H1 (cell line): Measurements from ENCODE around the gene ZDHHC8.

Experiments
- ATF2 ChIP-seq: IDR thresholded peaks from 2 replicates; pipeline ENCODE4 v1.6.1; 2012; ENCODE audit warnings: low read length, inconsistent platforms
- BCL11A ChIP-seq, 2 experiments: IDR thresholded peaks; one replicate each; pipeline ENCODE4 v1.6.1; 2011; ENCODE audit warnings: low read depth in 2 of 2, low read length in 2 of 2, mild to moderate bottlenecking in 2 of 2
- BRCA1 ChIP-seq: IDR thresholded peaks from 2 replicates; pipeline ENCODE4 v1.6.1; 2012; ENCODE audit warnings: low read depth, low read length, improper control_type of control experiment
- CTCF ChIP-seq, 3 experiments: IDR thresholded peaks; 1 replicate in 2 of 3; 2 replicates in 1 of 3; pipeline versions ENCODE4 v1.5.1 to v1.6.1; 2011; ENCODE audit warnings: low read length in 3 of 3, mild to moderate bottlenecking in 3 of 3, inconsistent platforms in 2 of 3, low read depth in 1 of 3, moderate library complexity in 1 of 3; ENCODE audit not compliant: insufficient read depth in 1 of 3; ENCODE audit errors: control extremely low read depth in 1 of 3
- POLR2A ChIP-seq, 2 experiments: IDR thresholded peaks; 1 replicate in 1 of 2; 2 replicates in 1 of 2; pipeline ENCODE4 v1.6.1; 2011; ENCODE audit warnings: low read depth in 2 of 2, low read length in 2 of 2, mild to moderate bottlenecking in 2 of 2; ENCODE audit errors: control extremely low read depth in 1 of 2
- RAD21 ChIP-seq, 2 experiments: IDR thresholded peaks in 1 of 2; conservative IDR thresholded peaks in 1 of 2; 2 replicates each; pipeline ENCODE4 v1.6.1; 2011; ENCODE audit warnings: low read depth in 2 of 2, low read length in 2 of 2, improper control_type of control experiment in 1 of 2, inconsistent platforms in 1 of 2, mild to moderate bottlenecking in 1 of 2, moderate library complexity in 1 of 2
- YY1 ChIP-seq: IDR thresholded peaks from 2 replicates; pipeline ENCODE4 v1.6.1; 2011; ENCODE audit warnings: low read depth, mild to moderate bottlenecking, low read length

- TF ChIP-seq CTCF (IDR thresholded peaks at IDR 0.05; ENCODE audit: control extremely low read depth in 1 of 3, insufficient read depth in 1 of 3, low read depth in 1 of 3, low read length in 3 of 3) (no peak), POLR2A (IDR thresholded peaks at IDR 0.05; ENCODE audit: control extremely low read depth in 1 of 2, low read depth in 2 of 2, low read length in 2 of 2) (no peak), BRCA1 (no peak), RAD21 (IDR thresholded peaks at IDR 0.05 in 1 of 2, conservative IDR thresholded peaks at IDR 0.05 in 1 of 2; ENCODE audit: low read depth in 2 of 2, low read length in 2 of 2) (no peak), YY1 (no peak), BCL11A (IDR thresholded peaks at IDR 0.05; ENCODE audit: low read depth in 2 of 2, low read length in 2 of 2) (no peak), ATF2 (no peak)
Measured at GRCh38 chr22:20131859-20132685, 468 bp downstream of the ZDHHC8 start.
